ENCODE data around the gene SCP2D1.

GRCh38 chr20:18802012-18802634 is 11.5 kb upstream of the SCP2D1 start:
- TF ChIP-seq, protein P1, sequence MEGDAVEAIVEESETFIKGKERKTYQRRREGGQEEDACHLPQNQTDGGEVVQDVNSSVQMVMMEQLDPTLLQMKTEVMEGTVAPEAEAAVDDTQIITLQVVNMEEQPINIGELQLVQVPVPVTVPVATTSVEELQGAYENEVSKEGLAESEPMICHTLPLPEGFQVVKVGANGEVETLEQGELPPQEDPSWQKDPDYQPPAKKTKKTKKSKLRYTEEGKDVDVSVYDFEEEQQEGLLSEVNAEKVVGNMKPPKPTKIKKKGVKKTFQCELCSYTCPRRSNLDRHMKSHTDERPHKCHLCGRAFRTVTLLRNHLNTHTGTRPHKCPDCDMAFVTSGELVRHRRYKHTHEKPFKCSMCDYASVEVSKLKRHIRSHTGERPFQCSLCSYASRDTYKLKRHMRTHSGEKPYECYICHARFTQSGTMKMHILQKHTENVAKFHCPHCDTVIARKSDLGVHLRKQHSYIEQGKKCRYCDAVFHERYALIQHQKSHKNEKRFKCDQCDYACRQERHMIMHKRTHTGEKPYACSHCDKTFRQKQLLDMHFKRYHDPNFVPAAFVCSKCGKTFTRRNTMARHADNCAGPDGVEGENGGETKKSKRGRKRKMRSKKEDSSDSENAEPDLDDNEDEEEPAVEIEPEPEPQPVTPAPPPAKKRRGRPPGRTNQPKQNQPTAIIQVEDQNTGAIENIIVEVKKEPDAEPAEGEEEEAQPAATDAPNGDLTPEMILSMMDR (IDR thresholded peaks at IDR 0.05) = no peak
- no peak for TF ChIP-seq POLR2A (IDR thresholded peaks at IDR 0.05)
